Stimulated activated CD4-positive, alpha-beta T cell treated with anti-CD3 and anti-CD28 coated beads, Interleukin-12 subunit alpha, Interleukin-12 subunit beta, amount 100 ng/mL, for 48 hours (primary cell): ENCODE data around the gene SOX1.
A peak's percentile ranks its signal among the peaks of the same experiment; 100 is the strongest.

Experiments used
- DNase-seq, 3 donors: peaks; one replicate each; pipeline ENCODE4 v3.0.0-alpha.2; 2020; ENCODE audit warnings: low read depth in 2 of 3, low spot score in 1 of 3

Gene SOX1

DNA sequence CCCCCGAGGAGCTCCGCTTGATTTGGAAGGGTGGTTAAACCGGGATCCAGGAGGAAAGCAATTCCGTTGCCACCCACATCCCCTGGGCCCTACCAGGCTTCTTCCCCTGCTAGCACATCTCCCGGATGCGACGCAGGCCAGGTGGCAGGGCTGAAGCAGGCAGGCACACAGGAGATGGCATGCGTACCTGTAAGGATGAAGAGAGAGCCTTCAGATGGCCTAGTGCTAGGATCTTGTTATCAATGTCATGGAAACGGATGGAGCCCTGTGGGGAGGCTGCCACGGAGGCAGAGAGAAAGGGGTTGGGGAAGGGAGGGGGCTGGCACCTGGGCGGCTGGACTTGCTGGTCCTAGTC, 8.5 kb upstream of the SOX1 start:
- no peak for DNase-seq

DNA sequence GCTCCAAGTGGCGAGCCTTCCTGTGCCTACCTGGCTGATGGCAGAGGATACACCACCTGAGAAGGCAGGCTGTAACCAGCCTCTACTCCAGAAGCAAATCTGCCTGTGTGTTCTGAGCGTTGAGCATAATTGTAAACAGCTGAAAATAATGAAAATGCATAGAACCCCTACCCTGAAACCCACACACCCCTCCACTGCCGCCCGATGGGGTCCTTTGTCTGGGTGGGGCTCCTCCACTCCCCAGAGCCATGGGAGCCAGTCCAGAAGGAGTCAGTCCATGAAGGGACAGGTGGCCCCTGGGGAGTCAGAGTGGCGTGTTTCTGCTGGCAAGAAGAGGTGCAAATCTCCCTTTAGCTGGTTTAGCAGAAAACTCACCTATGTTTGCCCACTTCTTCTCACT, 8.0 kb upstream of the SOX1 start:
- no peak for DNase-seq

DNA sequence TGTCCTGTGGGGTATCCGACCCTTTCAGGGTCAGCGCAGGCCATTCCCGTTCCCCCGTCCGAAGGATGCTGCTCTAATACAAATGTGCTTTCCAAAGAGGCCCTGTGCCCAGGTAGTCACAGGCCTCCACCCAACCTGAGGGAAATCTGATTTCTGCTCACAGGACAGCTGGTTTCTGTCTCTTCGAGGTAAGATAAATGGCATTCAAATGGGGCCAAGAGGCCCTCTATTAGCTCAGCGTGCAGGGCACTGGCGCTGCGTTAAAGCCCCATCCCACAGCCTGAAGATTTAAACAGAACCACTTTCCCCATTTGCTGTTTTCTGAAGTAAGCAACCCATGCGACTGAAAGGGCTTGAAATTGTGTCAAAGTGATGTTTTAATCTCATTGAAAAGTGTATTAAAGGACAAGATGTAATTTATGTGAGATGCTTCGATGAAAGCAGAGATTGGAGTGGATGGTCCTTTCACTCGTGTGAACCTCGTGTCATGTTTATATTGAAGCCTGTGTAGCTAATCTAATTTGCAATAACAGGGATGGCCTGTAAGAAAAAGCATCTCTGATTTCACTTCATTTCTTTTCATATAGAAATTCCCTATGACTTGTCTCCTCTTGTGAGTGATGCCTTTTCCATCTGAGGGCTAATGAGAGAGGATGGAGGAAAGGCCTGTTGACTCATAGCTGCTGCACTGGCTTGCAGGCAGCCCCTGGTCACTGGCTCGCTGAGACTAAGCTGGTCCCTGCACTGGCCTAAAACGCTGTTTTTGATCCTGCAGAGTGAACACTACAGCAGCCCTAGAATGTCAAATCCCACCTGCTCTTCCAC, 7.3 kb upstream of the SOX1 start:
- no peak for DNase-seq

DNA sequence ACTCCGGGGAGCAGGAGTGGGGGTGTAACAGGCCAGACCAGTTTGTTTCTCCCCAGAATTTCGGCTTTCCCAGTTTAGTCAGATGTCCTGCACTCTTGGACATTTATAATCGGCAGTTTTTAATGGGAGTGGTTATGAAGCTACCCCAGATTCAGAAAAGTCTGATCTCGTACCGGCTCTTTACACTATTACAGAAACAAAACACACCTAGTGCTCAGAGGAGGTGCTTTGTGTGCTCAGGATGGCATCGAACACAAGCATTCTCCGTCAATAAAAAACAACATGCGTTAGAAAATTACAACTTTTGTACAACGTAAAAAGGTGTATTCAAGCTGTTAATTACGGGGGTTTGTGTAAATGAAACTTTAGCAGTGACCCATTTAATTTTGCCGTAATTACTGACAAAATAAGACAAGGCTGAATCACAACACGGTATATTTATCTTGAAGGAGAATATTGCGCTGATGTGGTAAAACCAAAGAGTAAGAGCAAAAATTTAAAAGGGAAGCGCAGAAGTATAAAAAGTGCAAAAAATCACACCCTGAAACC, 6.6 kb upstream of the SOX1 start:
- no peak for DNase-seq

DNA sequence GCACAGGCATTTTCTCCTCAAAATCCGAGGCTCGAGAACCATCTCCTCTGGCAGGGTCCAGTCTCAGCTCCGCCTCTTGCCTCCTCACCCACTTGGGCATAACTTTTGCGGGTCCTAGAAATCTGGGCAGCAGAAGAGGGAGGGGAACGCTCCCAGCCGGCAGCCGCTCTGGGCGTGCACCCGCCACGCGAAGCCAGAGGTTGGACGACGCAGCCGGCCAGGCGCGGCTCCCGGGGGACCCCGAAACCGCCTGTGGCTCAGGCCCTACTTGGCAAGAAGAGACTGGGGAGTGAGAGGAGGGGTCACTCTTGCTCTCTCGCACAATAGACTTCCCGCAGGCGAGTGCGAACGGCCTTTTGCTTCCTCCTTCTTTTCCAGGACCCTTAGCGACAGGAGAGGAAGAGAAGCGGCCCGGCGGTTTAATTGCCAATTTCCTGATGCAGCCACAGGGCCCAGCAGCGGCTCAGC, 6.0 kb upstream of the SOX1 start:
- DNase-seq: no peak

DNA sequence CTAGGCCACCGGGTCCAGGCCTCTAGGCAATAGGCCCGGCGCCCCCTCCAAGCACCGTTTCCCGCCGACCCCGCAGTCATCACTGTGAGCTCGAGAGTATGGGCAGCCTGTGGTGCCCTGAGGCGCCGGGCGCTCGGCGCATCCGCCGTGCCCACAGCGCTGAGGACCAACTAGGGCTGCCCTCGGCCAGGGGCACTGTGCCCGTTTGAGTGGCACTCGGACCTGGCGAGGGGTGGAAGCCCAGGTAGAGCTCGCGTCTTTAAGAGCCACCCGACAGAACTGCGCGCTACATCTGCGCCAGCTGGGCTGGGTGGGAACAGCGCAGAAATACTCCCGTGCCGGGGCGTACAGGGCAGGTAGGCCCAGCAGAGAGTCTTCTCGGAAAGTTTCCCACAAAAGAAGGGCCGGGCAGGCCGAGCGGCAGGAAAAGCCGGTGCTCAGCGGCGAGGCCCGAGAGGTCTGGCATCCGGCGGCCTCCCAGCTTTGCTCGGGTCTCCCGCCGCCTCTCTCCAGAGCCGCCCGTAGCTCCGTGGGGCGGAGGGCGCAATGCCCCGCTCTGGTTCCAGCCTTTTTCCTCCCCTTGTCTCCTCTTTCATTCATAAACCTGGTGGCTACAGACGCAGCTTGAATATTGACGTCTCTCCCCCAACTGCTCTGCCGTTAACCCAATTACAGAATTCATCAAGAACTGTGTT, 5.4 kb upstream of the SOX1 start:
- no peak for DNase-seq

DNA sequence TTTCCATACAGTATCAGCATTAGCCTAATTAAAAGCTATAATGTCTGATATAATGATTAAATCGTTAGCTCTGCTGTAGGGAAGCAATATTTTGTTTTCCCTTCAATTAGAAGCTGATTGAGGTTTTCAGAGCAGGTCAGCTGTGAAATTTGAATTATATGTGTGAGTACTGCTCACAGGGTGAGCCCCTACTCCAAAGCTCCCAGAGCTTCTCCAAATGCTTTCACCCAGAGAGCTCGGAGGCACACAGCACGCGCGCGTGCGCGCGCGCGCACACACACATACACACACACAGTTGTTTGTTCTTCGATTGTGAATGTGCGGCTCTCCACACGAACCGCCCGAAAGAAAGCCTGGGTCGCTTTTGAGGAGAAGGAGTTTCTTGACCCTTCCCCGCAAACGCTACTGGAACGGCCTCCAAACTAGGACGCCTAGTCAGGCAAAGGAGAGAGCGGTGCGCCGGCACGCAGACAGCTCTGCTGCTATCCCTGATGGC, 4.8 kb upstream of the SOX1 start:
- DNase-seq: no peak

DNA sequence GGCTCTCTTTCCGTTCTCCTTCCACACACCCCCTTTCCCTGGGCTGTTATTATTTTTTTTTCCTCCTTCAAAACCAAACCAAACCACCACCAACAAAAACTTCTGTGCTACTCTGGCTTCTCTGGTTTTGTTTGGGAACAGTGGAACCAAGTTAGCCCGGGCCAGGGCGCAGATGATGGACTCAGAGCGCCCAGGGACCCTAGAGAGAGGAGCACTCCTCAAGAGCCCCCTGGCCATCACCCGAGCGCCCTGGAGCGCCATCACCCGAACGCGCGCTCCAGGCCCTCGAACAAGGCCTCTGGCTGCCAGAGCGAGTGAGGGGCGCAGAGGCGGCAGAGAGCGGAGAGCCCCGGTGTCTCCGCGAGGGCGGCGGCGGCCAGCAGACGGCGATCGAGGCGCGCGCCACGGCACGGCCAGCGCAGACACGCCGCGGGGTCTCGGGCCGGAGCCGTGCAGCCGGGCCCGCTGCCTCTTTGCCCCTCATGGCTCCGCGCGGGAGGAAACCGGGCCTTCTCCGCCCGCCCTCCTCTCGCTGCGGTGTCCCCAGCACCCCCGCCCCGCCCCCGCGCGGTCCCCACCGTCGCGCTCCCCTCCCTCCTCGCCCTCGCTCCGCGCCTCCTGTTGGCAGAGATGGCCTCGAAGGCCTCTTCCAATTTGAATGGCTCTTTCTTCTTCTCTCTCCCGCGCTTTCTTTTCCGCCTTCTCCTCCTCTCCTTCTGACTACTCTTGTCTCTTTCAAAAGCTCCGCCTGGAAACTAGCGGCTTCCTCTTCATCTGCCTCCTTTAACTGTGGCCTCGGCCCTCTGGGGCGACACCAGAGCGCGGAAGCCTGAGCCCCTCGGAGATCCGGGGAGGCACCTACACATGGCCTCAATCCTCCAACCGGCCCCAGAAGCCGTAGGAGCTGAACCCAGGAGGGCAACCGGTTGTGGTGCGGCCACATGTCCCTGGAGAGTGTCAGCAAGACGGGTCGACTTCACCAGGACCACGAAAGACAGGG, 4.1 kb upstream of the SOX1 start:
- no peak for DNase-seq

DNA sequence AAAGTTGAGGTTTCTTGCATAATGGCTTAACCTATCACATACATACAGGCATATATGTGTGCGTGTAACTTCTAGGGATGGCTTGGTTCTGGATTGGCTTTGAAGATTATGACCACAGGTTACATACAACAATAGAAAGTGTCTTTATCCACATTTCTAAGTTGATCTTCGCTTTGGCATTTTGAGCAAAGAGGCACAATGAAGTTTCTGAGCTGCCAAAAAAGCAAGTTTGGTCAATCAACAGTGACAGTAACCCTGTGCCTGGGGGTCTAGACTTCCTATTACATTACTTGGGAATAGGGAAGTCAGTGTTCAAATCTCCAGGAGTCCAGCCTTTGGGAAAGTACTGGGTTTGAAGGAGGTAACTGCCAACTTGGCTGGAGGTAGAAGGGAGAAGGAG, 3.1 kb upstream of the SOX1 start:
- no peak for DNase-seq

DNA sequence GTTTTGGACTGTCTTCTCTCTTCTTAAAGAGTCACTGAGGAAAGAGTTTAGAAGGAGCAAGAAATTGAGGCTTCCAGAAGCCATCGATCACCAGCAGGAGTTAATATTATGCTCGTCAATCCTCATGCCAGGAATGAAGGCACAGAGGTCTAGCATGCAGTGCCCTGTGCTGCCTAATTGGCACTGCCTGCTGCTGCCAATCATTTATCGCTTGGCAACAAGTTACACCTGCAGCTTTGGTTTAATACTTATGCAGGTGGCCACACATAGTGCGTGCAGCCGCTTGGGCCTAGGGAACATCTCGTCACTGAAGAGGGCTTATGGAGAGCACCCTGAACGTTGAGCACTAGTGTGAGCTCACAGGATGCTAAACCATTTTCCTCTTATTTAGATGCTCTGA, 2.7 kb upstream of the SOX1 start:
- no peak for DNase-seq

DNA sequence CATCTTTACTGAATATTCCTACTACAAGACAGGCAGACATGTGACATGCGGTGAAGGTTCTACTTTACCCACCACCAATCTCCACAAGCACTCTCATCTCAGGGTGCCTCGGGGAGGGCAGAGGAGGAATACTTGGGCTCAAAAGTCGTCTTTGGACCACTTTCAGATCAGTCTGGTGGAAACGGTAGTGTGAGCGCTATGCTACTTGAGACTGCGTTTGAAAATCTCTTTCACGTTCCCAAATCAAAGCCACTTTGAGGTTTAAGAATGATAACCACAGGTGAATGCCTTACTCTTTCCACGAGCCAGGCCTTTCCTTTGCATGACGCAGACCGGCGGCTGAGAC, 1.5 kb upstream of the SOX1 start:
- DNase-seq: no peak

DNA sequence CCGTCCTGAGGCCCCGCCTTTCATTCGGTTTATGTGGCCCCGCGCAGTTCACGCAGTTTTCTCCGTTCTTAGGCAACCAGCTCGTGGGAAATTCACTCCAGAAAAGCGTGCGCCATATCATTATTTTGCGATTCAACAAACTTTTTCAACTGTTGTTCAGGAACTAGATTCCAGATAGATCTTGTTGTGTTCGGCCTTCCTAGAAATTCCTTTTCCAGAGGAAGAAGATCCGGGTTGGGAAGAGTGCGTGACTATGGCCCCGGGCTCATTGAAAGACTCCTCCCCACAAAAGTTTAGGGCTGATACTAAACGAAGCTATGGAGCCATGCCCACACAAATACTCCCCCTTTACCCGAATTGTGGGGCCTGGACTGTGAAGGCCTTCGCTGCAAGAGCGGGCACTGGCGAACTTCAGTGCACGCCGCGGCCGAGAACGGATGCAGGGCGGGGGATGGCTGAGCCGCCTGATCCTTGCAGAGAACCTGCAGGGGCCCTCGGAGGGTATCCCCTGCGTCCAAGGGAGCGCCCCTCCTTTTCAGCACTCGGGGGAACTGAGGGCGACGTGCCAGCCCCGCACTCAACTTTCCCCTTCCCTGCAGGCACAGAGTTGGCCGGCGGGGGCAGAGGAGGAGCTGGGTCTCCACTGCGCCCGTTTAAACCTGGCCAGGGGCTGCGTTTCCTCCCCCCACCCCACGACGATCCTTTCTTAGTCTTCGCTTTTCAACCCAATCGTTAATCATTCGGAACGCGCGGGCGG, 904 bp upstream of the SOX1 start:
- no peak for DNase-seq

DNA sequence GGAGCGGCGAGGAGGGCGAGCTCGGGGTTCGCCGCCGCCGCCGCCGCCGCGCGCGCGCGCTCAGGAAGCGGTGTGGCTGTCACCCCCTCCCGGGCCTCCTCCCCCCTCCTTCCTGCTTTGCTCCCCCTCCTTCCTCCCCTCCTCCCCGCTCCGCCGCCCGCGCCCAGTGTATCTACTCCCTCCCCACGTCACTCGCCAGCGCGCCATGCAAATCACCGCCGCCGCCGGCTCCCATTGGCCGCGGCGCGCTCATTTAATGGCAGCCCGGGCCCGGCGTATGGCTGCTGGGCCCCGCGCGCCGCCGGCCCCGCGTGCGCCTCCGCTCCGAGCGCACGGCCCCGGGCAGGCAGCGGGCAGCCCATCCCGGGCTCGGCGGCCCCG, 335 bp upstream of the SOX1 start:
- DNase-seq: peak; percentile 23 to 36 (median 31)

DNA sequence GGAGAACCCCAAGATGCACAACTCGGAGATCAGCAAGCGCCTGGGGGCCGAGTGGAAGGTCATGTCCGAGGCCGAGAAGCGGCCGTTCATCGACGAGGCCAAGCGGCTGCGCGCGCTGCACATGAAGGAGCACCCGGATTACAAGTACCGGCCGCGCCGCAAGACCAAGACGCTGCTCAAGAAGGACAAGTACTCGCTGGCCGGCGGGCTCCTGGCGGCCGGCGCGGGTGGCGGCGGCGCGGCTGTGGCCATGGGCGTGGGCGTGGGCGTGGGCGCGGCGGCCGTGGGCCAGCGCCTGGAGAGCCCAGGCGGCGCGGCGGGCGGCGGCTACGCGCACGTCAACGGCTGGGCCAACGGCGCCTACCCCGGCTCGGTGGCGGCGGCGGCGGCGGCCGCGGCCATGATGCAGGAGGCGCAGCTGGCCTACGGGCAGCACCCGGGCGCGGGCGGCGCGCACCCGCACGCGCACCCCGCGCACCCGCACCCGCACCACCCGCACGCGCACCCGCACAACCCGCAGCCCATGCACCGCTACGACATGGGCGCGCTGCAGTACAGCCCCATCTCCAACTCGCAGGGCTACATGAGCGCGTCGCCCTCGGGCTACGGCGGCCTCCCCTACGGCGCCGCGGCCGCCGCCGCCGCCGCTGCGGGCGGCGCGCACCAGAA, 1.1 kb downstream of the SOX1 start:
- DNase-seq: no peak

DNA sequence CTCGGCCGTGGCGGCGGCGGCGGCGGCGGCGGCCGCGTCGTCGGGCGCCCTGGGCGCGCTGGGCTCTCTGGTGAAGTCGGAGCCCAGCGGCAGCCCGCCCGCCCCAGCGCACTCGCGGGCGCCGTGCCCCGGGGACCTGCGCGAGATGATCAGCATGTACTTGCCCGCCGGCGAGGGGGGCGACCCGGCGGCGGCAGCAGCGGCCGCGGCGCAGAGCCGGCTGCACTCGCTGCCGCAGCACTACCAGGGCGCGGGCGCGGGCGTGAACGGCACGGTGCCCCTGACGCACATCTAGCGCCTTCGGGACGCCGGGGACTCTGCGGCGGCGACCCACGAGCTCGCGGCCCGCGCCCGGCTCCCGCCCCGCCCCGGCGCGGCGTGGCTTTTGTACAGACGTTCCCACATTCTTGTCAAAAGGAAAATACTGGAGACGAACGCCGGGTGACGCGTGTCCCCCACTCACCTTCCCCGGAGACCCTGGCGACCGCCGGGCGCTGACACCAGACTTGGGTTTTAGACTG, 1.7 kb downstream of the SOX1 start:
- DNase-seq: no peak

DNA sequence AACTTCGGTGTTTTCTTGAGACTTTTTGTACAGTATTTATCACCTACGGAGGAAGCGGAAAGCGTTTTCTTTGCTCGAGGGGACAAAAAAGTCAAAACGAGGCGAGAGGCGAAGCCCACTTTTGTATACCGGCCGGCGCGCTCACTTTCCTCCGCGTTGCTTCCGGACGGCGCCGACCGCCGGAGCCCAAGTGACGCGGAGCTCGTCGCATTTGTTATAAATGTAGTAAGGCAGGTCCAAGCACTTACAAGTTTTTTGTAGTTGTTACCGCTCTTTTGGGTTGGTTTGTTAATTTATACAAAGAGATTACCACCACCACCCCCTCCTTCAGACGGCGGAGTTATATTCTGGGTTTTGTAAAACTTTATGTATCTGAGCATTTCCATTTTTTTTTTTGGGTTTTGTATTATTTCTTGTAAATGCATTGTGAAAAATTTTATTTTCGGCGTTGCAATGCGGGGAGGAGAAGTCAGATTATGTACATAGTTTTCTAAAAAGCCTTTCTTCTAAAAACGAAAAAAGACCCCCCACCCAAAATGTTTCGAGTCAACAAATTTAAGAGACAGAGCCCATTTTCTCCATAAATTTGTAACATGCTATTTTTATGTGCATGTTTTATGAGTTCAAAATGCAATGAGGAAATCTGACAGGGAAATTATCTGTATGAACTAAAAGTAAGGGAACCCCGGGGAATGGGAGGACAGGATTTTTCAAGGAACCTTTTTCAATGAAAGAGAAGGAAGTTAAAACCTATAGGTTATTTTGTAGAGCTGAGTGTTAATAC, 2.3 kb downstream of the SOX1 start:
- no peak for DNase-seq

DNA sequence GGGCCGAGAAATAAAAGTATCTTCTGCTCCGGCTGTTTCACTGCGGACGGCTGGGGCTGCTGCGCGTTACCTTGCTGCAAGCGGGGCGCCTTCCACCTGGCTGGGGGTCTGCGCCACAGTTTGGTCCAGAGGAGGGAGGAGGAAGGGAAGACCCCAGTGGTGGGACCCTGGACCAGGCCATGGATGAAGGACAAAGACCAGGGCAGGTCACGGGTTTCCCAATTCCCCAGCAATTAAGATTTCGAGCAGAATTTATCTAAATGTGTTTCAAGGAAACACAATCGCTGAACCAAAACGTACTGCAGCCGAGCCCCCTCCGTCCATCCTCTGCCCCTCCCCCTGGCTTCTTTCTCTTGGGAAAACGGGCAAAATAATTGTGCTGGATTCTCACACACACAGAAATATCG, 2.9 kb downstream of the SOX1 start:
- no peak for DNase-seq

DNA sequence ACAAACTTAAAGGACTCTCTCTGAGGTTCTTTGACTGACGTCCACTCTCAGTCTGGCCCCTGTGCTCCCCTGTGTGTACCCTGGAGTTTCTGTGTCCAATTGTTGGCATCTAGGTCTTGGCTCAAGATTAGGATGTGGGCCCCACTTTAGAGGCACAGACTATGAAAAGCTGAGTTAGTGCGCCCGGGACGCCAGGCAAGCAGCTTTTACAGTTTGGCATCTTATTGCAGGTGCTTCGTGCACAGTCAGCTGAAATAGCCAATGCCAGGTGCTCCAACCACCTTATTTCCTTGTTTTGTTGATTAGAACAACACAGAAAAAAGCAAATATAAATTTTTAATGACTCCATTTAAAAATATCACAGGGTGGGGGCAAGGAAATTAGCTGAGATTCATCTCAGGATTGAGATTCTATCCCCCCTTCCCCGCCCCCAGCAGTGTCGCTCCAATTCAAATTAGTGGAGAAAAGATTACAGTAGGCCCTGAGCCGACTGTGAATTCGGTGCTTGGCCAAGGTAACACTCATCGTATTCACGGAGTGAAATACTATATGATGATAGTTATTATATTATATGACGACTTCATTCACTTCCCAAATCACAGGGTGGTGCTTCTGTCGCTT, 4.3 kb downstream of the SOX1 start:
- no peak for DNase-seq
